ENCODE measurements around the gene FCRL2.

Gene FCRL2, protein sequence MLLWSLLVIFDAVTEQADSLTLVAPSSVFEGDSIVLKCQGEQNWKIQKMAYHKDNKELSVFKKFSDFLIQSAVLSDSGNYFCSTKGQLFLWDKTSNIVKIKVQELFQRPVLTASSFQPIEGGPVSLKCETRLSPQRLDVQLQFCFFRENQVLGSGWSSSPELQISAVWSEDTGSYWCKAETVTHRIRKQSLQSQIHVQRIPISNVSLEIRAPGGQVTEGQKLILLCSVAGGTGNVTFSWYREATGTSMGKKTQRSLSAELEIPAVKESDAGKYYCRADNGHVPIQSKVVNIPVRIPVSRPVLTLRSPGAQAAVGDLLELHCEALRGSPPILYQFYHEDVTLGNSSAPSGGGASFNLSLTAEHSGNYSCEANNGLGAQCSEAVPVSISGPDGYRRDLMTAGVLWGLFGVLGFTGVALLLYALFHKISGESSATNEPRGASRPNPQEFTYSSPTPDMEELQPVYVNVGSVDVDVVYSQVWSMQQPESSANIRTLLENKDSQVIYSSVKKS

GRCh38 chr1:157776971-157777391 lies at the start of gene FCRL2:
TSS of gene FCRL2 (minus strand) at chr1:157777132. CDS start at chr1:157777073, 59 bp downstream.
- no peak for DNase-seq
- ATAC-seq, result no peak

GRCh38 chr1:157820299-157820698 lies 43.4 kb upstream of the FCRL2 start:
- DNase-seq (no peak), ATAC-seq (no peak)

- ATAC-seq, result no peak
- no peak for DNase-seq
Observed at GRCh38 chr1:157819896-157820295, 43.0 kb upstream of the FCRL2 start, which contains the start of gene FCRL1. TSS of gene FCRL1 (minus strand) at chr1:157820120. CDS start at chr1:157820037, 83 bp downstream.

GRCh38 chr1:157819215-157819614 lies 42.3 kb upstream of the FCRL2 start:
- no peak for DNase-seq
- ATAC-seq, result no peak

- no peak for DNase-seq
- ATAC-seq, result no peak
Observed at GRCh38 chr1:157813269-157813668, 36.3 kb upstream of the FCRL2 start.

DNA sequence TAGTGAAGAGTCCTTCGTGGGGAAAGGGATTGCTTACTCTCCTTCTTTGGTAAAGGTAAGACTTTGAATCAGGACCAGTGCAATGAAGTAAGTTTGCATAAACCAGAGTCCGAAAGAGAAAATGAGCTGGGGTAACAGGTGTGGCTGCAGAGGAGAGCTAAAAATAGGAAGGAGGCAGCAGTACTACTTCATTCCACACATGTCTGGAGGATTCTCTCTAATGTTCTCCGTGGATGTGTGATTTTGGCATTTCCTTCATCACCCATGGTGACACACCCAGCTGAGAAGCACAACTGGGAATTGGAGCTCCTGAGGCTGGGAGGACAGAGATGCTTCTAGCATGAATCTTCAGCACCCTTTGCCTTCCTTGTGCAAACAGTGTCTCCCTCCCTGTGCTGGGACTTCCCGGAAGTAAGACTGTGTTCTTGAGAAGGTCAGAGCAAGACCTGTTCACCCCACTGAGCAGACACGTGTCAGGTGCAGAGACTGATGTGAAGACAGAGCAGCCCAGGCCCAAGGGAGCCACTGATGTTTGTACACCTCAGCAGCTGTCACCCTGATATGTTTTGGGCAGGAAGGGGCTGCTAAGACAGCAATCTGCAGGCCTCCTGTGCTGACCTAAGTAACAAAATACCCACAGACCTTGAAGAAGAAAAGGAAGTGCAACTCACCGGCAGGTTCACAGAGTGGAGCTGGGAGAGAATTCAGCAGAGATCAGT lies 29.7 kb upstream of the FCRL2 start:
- DNase-seq (peak; percentile 17), ATAC-seq (peak; percentile 78)

DNA sequence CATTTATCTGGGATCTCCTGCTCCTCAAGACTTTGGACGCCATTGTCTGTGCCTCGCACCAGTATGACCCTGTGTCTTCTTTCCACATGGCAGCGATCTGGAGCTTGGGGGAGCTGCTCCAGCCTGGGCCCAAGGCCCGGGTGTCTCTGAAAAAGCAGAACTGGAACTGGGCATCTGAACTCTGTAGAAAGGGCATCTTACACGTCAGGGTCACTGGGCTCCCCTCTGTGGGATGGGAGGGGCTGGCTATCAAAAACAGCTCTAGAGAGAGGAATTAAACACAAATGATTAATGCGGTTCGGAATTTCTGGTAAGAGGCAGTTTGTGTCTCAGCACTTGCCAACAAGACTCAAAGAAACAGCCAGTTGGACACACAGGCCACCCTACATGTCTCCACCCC lies 26.9 kb upstream of the FCRL2 start:
- ATAC-seq (no peak), DNase-seq (no peak)

DNA sequence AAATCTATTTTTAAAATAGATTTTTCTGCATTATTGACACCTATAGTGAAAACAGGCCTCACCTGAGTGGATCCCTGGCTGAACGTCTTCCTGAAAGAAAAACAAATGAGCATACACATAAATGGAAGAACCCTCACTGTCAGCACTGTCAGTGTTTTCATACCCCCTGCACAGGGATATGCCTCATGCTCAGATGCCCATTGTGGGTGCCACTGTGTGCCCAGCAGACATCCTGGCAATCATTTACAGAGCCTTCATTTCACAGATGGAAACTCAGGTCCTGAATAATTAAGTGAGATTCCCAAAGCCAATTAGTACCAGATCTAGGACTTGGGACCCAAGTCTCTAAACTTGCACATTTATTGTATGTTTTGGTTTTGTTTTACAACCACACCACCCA lies 23.1 kb upstream of the FCRL2 start:
- no peak for DNase-seq
- ATAC-seq, result no peak

GRCh38 chr1:157798211-157798610 lies 21.3 kb upstream of the FCRL2 start:
- ATAC-seq (no peak), DNase-seq (no peak)

GRCh38 chr1:157785248-157785647 lies 8.3 kb upstream of the FCRL2 start:
- DNase-seq, result no peak
- ATAC-seq, result no peak

- ATAC-seq (no peak), DNase-seq (no peak)
Observed at GRCh38 chr1:157784801-157785200, 7.9 kb upstream of the FCRL2 start.

DNA sequence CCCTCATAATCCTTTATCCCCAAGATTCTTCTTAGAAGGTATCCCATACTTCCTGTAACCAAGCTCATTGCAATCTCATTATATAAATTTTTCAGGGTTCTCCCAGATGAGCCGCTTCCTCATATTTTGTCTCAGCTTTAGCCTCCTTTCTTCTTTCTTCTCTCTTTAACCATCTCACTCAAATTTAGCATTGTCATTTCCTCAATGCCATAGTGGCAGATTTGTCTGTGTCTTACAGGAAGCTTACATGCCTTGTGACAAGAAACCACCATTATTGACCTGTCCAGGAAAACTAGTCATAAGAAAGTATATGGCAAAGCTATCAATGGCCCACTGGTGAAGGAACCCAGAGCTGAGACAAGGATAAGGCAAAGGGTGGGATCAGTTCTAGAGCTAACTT lies 6.0 kb upstream of the FCRL2 start:
- ATAC-seq, result no peak
- DNase-seq, result no peak

- ATAC-seq, result no peak
- no peak for DNase-seq
Observed at GRCh38 chr1:157781048-157781447, 4.1 kb upstream of the FCRL2 start.

DNA sequence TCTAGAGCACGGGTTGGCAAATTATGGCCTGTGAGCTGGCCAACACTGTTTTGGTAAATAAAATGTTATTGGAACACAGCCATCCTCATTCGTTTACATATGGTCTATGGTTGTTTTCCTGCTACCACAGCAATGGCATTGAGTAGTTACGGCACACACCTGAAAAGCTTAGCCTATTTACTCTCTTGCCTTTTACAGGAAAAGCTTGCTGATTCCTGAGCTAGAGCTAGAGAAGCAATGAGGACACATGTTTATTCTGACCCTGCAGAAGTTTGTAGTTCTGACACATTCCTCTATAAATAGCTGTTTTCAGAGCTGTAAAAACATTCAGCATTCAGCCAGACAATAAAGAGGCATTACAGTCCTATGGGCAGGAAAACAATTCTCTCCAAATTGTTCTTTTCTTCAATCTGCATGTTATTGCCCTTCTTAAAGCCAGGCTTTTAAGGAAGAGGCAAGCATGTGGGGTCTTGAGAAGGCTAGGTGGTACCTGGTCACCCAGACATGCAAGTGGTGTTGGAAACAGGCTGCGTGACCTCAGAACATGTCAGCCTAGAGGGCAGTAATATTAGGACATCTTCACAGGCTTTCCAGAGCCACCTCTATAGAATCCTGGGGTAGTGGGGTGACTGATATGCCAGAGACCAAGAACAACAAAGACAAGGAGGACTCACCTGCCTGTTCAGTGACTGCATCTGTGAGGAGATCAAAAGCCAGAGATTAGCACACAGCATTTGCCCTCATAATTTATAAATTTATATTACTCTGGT lies 1.6 kb downstream of the FCRL2 start:
- no peak for DNase-seq
- no peak for ATAC-seq

- DNase-seq (no peak), ATAC-seq (no peak)
Observed at GRCh38 chr1:157774412-157774811, 2.5 kb downstream of the FCRL2 start.

GRCh38 chr1:157773493-157774350 lies 3.2 kb downstream of the FCRL2 start:
- peak; percentile 57 for ATAC-seq
- no peak for DNase-seq

GRCh38 chr1:157771661-157772425 lies 5.1 kb downstream of the FCRL2 start:
- ATAC-seq, result no peak
- DNase-seq, result no peak

DNA sequence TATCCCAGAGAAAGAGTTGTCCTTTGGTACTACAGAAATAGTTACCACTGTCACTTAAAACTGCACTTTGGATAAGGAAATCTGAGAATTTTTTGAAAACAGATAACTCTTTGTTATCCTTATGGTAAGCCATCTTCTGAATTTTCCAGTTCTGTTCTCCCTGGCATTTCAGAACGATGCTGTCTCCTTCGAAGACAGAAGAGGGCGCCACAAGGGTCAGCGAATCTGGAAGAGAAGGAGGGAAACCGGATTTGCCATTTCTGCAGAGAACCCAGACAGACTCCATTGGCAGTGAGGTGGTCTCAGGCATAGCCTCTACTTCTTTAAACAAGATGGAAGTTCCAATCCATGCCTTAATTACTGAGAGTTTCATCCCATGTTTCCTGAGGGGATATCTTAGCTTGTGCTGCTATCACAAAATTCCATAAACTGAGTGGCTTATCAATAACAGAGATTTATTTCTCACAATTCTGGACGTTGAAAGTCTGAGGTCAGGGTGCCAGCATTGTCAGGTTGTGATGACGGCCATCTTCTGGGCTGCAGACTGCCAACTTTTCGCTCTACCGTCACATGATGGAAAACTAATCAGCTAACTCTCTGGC lies 6.4 kb downstream of the FCRL2 start:
- DNase-seq, result no peak
- no peak for ATAC-seq

DNA sequence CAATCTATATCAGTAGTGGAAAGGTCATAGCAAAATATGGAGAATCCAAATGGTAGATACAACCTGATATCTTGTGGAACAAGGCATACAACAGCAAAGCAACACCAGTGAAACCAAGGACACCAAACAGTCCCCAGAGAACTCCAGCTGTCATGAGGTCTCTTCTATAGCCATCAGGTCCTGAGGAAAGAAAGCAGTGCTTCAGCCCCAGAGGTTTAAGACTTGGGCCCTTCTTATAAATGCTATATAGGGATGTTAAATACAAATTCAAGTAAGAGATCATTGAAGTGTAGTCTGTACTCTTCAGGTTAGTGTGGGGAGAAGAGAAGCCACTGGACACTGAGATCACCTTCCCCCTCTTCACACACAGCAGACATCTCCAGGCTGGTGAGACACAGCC lies 10.1 kb downstream of the FCRL2 start:
- no peak for ATAC-seq

DNA sequence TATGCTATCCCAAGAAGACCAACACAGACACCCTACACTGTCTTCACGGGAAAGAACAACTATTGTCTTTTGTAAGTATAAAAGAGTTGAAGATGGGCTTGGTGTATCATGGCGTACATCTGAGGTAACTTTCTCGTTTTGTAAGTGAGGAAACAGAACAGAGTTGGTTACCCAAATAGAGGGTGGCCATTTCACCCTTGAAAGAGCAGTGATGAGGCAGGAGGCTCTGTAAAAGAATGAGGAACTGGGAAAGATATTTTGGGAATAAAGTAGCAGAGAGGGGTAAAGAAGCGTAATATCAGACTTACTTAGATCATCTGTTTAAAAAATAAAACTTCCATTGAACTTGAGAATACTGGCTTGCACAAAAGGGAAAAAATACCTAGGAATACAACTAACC lies 18.9 kb downstream of the FCRL2 start:
- no peak for DNase-seq
- ATAC-seq, result no peak

More for the DNA sequence above, 10.1 kb downstream of the FCRL2 start:
- no peak for DNase-seq
